Stimulated activated naive CD4-positive, alpha-beta T cell (primary cell): ENCODE results near the gene IL6R.
"Not testable (repeated sequence)": the region's sequence is repeated elsewhere in the genome, so short reads cannot be mapped to it uniquely, and the experiment has no call there.

Source experiments
- DNase-seq, 6 experiments: peaks; one replicate each; lab custom pipeline; 2025; lab: John Stamatoyannopoulos, UW

IL6R gene

GRCh38 chr1:154404984-154405746, at the start of gene IL6R:
IL6R (plus strand) TSS chr1:154405343; CDS start chr1:154405630, 287 bp downstream.
- DNase-seq: peak; percentile 61 to 81 (median 70)

- DNase-seq: no peak
These were observed 46.6 kb upstream of the IL6R start for GRCh38 chr1:154358519-154358918.

GRCh38 chr1:154360288-154360687, 44.9 kb upstream of the IL6R start:
- no peak for DNase-seq

GRCh38 chr1:154360881-154361280, 44.3 kb upstream of the IL6R start:
- DNase-seq: not testable (repeated sequence)

GRCh38 chr1:154361357-154361756, 43.8 kb upstream of the IL6R start:
- DNase-seq: no peak

- DNase-seq: no peak
These were observed 33.7 kb upstream of the IL6R start for GRCh38 chr1:154371436-154371835.

- DNase-seq: not testable (repeated sequence)
These were observed 31.3 kb upstream of the IL6R start for GRCh38 chr1:154373777-154374357.

- DNase-seq: no peak
These were observed 25.8 kb upstream of the IL6R start for GRCh38 chr1:154379301-154379700.

- DNase-seq: no peak
These were observed 20.3 kb upstream of the IL6R start for GRCh38 chr1:154384650-154385489.

GRCh38 chr1:154386643-154387352, 18.3 kb upstream of the IL6R start:
- DNase-seq: peak in 5 of 6 experiments; percentile 46 to 77 (median 57)

GRCh38 chr1:154391086-154391770, 13.9 kb upstream of the IL6R start:
- no peak for DNase-seq

GRCh38 chr1:154398141-154398540, 7.0 kb upstream of the IL6R start:
- DNase-seq: no peak

- no peak for DNase-seq
These were observed 6.5 kb upstream of the IL6R start for GRCh38 chr1:154398678-154399077.

- peak in 1 of 6 experiments; percentile 8 for DNase-seq
These were observed 4.8 kb upstream of the IL6R start for GRCh38 chr1:154400381-154400801.

- DNase-seq: no peak
These were observed 2.7 kb upstream of the IL6R start for GRCh38 chr1:154402409-154402921.

- DNase-seq: peak in 5 of 6 experiments; percentile 23 to 45 (median 27)
These were observed 1.7 kb upstream of the IL6R start for GRCh38 chr1:154403261-154403943.

- DNase-seq: no peak
These were observed 1.2 kb upstream of the IL6R start for GRCh38 chr1:154403983-154404382.

GRCh38 chr1:154404511-154404931, 622 bp upstream of the IL6R start:
- peak in 1 of 6 experiments; percentile 72 for DNase-seq

- DNase-seq: peak in 5 of 6 experiments; percentile 28 to 61 (median 42)
These were observed 816 bp downstream of the IL6R start for GRCh38 chr1:154405747-154406571.

GRCh38 chr1:154406572-154406879, 1.4 kb downstream of the IL6R start:
- no peak for DNase-seq
